ENCODE results near the gene DSEL.
A peak's percentile ranks its signal among the peaks of the same experiment; 100 is the strongest.

DSEL gene

DNA sequence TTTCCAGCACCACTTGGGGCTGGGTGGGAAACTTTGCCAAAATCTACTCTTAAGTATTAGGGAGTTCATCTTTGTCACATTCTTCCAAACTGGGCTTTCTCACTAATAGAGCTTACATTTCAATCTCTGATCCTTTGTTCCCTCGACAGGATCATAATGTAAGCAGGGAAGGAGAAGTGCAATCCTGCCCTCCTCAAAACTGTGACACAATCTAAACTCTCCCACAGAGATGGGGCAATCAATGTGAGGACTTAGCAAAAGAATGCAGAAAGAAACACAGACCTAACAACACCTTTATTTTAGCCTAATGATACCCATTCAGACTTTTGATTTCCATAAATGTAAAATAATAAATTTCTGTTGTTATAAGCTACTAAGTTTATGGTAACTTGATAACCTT is 40.8 kb downstream of the DSEL start:
- TF ChIP-seq, protein P1, sequence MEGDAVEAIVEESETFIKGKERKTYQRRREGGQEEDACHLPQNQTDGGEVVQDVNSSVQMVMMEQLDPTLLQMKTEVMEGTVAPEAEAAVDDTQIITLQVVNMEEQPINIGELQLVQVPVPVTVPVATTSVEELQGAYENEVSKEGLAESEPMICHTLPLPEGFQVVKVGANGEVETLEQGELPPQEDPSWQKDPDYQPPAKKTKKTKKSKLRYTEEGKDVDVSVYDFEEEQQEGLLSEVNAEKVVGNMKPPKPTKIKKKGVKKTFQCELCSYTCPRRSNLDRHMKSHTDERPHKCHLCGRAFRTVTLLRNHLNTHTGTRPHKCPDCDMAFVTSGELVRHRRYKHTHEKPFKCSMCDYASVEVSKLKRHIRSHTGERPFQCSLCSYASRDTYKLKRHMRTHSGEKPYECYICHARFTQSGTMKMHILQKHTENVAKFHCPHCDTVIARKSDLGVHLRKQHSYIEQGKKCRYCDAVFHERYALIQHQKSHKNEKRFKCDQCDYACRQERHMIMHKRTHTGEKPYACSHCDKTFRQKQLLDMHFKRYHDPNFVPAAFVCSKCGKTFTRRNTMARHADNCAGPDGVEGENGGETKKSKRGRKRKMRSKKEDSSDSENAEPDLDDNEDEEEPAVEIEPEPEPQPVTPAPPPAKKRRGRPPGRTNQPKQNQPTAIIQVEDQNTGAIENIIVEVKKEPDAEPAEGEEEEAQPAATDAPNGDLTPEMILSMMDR (IDR thresholded peaks at IDR 0.05; ENCODE audit: low read depth, low read length), result no peak
- peak; percentile 36 to 70 for DNase-seq (ENCODE audit: low read depth in 2 of 2)
- H3K4me3 ChIP-seq (replicated peaks in 1 of 2; ENCODE audit: low read depth in 2 of 2, low read length in 2 of 2), result no peak overlapping the region

DNA sequence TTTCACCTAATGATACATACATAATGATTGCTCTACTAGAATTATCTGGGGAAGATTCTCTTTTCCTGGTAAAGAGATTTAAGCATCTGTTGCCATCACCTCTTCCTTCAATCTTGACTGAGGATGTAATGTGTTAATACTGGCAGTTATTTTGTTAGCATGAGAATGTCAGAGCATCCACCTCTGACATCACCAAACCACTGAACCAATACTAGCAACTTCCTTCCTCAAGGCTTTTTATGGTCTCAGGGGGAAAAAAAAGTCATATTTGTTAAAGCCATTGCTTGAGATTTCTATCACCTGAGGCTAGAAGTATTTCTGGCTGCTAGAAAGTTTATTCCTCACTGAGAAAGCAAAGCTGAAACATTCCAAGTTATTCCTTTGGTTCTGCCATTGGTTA is 48.5 kb downstream of the DSEL start:
- no peak overlapping the region for H3K4me3 ChIP-seq (replicated peaks in 1 of 2; ENCODE audit: low read depth in 2 of 2, low read length in 2 of 2)
- TF ChIP-seq, protein P1 (IDR thresholded peaks at IDR 0.05; ENCODE audit: low read depth, low read length), result no peak
- DNase-seq (ENCODE audit: low read depth in 2 of 2), result no peak

DNA sequence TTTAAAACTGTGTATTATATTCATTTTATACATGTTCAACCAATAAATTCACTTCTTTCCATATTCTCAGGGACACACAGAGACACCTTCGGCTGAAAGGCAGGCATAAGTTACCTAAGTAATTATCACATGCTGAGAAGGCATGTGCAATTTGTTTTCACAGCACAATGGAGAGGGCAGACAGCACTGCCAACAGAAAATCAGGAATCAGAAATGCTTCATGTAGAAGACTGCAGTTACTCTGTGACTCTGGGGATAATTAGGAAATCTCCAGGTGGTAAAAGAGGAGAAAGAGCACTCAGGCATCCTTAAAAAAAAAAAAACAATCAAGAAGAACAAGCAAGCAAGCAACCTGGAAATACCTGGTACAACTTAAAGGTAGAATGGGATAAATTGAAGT is 49.3 kb downstream of the DSEL start:
- DNase-seq (ENCODE audit: low read depth in 2 of 2), result no peak
- TF ChIP-seq, protein P1 (IDR thresholded peaks at IDR 0.05; ENCODE audit: low read depth, low read length), result no peak
- H3K4me3 ChIP-seq (replicated peaks in 1 of 2; ENCODE audit: low read depth in 2 of 2, low read length in 2 of 2), result no peak overlapping the region

DNA sequence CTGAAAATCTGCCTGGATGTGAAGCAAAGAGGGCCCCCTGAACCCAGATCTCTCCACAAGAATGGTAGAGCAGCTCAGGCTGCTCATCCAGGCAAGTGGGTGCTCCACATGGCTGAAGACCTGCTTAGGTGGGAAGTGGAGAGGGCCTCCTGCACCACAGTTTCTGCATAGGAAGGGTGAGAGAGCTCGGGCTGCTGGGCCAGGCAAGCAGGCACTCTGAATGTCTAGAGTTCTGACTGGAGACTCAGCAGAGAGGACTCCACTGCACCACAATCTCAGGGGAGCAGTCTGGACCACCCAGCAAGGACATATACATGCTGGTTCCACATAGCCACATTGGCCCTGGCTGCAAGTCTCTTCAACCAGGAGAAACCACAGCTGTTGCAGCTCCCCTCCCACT is 52.0 kb downstream of the DSEL start:
- TF ChIP-seq, protein P1 (IDR thresholded peaks at IDR 0.05; ENCODE audit: low read depth, low read length), result no peak
- DNase-seq (ENCODE audit: low read depth in 2 of 2), result no peak
- H3K4me3 ChIP-seq (replicated peaks in 1 of 2; ENCODE audit: low read depth in 2 of 2, low read length in 2 of 2), result no peak overlapping the region

DNA sequence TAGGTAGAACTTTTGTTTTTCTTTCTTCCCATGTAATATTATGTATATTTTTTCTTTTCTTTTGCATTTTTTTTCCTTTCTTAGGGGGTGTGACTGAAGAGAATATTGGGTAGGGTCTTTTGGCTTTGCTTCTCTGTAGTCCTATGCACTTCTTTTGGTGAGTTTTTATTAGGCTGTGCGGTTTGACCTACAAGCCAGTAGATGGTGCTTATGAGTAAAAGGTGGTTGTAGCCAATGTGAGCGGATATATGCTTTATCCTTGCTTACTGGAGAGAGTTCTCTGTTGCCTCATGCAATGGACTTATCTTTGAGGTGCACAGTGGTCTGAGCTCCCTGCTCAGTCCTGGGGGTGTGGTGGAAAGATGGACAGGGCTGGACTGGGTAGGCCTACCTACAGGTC is 52.7 kb downstream of the DSEL start:
- no peak overlapping the region for H3K4me3 ChIP-seq (replicated peaks in 1 of 2; ENCODE audit: low read depth in 2 of 2, low read length in 2 of 2)
- peak in 1 of 2 donors; percentile 15 for DNase-seq (ENCODE audit: low read depth in 2 of 2)
- TF ChIP-seq, protein P1 (IDR thresholded peaks at IDR 0.05; ENCODE audit: low read depth, low read length), result peak; percentile 11

DNA sequence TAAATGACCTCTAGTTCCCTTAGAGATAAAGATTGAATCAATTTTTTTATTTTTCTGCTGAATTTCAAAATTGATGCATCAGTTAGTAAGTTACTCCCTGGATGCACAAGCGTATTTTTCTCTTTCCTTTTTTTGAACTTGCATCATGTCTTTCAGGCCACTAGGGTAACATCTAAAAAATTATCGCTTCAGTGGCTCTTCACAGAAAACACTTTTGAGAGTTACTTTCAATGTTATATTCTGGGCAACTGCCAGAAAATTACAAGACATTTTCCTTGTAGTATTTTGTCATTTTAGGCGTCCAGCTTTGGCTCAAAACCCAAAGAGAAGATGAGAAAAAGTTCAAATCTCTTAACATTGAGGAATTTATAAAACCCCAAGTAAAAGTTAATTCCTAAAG is 59.8 kb downstream of the DSEL start:
- TF ChIP-seq, protein P1 (IDR thresholded peaks at IDR 0.05; ENCODE audit: low read depth, low read length), result peak; percentile 37
- peak; percentile 38 to 50 for DNase-seq (ENCODE audit: low read depth in 2 of 2)
- H3K4me3 ChIP-seq (replicated peaks in 1 of 2; ENCODE audit: low read depth in 2 of 2, low read length in 2 of 2), result no peak overlapping the region
